ENCODE measurements around the gene THAP5.

The THAP5 gene

DNA sequence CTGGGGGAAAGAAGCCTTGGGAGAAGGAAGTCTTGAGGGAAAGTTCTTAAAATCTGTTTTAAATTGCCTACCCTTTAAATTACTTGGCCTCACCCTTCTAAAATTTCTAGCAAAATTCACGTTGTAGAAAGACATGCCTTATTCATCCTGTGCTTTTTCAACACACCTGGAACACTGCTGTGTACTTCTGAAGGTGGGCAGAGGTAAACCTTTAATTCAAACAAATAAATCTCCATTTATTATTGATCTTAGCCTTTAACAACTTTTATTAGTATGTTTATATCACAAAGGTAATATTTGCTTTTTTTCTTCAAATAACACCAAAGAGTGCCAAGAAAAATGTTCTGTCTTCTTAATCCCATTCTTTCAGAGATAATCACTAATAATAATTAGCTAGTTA is 30.9 kb upstream of the THAP5 start:
- Histone ChIP-seq H3K27ac (ENCODE audit: low read length) (no peak overlapping the region), H3K27me3 (replicated peaks; ENCODE audit: insufficient read depth, low read length) (no peaks in the 10 kb centered on the region), H3K4me1 (ENCODE audit: low read length) (no peaks in the 10 kb centered on the region), H3K9me2 (replicated peaks; ENCODE audit: insufficient read depth, low read length) (no peaks in the 10 kb centered on the region), H3K79me2 (ENCODE audit: low read length) (no peaks in the 10 kb centered on the region), H3K36me3 (replicated peaks; ENCODE audit: insufficient read depth, low read length) (no peaks in the 10 kb centered on the region), H3K9me3 (replicated peaks; ENCODE audit: insufficient read depth, low read length) (no peaks in the 10 kb centered on the region), H3F3A (ENCODE audit: insufficient read depth, low read length) (no peaks in the 10 kb centered on the region), H2AFZ (ENCODE audit: low read length) (no peak overlapping the region), H3K4me3 (ENCODE audit: low read length) (no peak overlapping the region), H3K9ac (ENCODE audit: low read length) (no peak overlapping the region), H4K20me1 (ENCODE audit: insufficient read depth, low read length) (no peaks in the 10 kb centered on the region), H3K4me2 (ENCODE audit: low read depth, low read length) (no peak overlapping the region)
- TF ChIP-seq, protein P1, sequence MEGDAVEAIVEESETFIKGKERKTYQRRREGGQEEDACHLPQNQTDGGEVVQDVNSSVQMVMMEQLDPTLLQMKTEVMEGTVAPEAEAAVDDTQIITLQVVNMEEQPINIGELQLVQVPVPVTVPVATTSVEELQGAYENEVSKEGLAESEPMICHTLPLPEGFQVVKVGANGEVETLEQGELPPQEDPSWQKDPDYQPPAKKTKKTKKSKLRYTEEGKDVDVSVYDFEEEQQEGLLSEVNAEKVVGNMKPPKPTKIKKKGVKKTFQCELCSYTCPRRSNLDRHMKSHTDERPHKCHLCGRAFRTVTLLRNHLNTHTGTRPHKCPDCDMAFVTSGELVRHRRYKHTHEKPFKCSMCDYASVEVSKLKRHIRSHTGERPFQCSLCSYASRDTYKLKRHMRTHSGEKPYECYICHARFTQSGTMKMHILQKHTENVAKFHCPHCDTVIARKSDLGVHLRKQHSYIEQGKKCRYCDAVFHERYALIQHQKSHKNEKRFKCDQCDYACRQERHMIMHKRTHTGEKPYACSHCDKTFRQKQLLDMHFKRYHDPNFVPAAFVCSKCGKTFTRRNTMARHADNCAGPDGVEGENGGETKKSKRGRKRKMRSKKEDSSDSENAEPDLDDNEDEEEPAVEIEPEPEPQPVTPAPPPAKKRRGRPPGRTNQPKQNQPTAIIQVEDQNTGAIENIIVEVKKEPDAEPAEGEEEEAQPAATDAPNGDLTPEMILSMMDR (IDR thresholded peaks at IDR 0.05; ENCODE audit: low read length) = no peak
- TF ChIP-seq EZH2phosphoT487 (IDR thresholded peaks at IDR 0.05; ENCODE audit: low read length) (no peak), EZH2 (optimal IDR thresholded peaks at IDR 0.05; ENCODE audit: low read depth, low read length) (no peak)
- no peak for DNase-seq

DNA sequence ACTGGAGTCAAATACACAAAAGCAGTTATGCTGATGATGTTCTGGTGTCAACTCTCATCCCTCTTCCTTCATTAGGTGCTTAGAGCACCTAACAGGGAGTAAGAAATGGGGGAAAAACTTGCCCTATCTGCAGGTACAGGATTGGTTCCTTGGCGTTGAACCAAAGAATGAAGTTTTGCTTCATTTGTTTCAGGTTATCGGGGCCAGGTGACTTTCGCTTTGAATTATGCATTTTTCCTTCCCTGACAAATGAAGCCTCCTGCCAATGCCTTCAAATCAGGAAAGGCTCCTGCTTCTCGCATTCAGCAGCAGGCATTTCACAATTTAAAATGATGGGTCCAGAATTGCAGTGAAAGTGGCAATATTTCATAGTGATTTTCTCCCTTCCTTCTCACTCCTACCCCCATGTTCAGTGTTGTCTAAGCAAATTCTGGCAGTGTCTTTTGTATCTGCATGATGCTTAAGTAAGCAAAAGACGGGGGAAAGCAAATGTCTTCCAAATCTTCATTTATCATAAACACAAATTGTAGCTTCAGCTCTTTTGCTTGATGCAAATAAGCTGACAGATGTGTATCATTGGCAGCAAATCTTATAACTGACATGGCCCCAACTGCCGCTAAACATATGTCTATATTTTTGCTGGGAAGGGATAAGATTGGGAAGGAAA is 29.5 kb upstream of the THAP5 start:
- no peak for DNase-seq
- H2AFZ ChIP-seq (ENCODE audit: low read length) = no peak overlapping the region
- H3K27me3 ChIP-seq (replicated peaks; ENCODE audit: insufficient read depth, low read length) = no peaks in the 10 kb centered on the region
- no peaks in the 10 kb centered on the region for H3K36me3 ChIP-seq (replicated peaks; ENCODE audit: insufficient read depth, low read length)
- TF ChIP-seq, protein P1 (IDR thresholded peaks at IDR 0.05; ENCODE audit: low read length) = no peak
- H3K4me3 ChIP-seq (ENCODE audit: low read length) = no peak overlapping the region
- H3K4me1 ChIP-seq (ENCODE audit: low read length) = no peaks in the 10 kb centered on the region
- H3K27ac ChIP-seq (ENCODE audit: low read length) = no peak overlapping the region
- H3K79me2 ChIP-seq (ENCODE audit: low read length) = no peaks in the 10 kb centered on the region
- H3K9ac ChIP-seq (ENCODE audit: low read length) = no peak overlapping the region
- H3K9me3 ChIP-seq (replicated peaks; ENCODE audit: insufficient read depth, low read length) = no peaks in the 10 kb centered on the region
- H3K4me2 ChIP-seq (ENCODE audit: low read depth, low read length) = no peak overlapping the region
- H3K9me2 ChIP-seq (replicated peaks; ENCODE audit: insufficient read depth, low read length) = no peaks in the 10 kb centered on the region
- no peaks in the 10 kb centered on the region for H3F3A ChIP-seq (ENCODE audit: insufficient read depth, low read length)
- H4K20me1 ChIP-seq (ENCODE audit: insufficient read depth, low read length) = no peaks in the 10 kb centered on the region

DNA sequence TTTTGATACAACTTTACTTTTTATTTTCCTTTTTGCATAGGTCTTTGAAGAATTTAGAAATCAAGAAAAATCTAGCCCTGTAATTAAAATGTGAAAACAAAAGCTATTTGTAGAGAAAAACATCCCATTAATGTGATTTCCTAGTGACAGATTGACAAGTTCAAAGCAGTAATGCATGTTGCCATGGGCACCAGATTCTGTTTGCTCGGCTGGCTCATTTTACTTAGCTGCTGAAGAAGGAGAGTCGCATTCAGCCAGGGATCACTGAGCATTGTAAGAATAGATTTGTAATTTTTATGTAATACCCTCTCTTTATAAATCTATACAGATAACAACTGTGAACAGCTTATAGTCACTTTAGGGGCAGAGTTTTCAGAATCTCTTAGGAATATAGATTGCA is 28.6 kb upstream of the THAP5 start:
- no peaks in the 10 kb centered on the region for H3K9me2 ChIP-seq (replicated peaks; ENCODE audit: insufficient read depth, low read length)
- H3K4me1 ChIP-seq (ENCODE audit: low read length) = no peaks in the 10 kb centered on the region
- no peak overlapping the region for H3K9ac ChIP-seq (ENCODE audit: low read length)
- H3K4me2 ChIP-seq (ENCODE audit: low read depth, low read length) = no peak overlapping the region
- H3K36me3 ChIP-seq (replicated peaks; ENCODE audit: insufficient read depth, low read length) = no peaks in the 10 kb centered on the region
- H3K79me2 ChIP-seq (ENCODE audit: low read length) = no peaks in the 10 kb centered on the region
- TF ChIP-seq, protein P1 (IDR thresholded peaks at IDR 0.05; ENCODE audit: low read length) = no peak
- no peak for TF ChIP-seq EZH2 (optimal IDR thresholded peaks at IDR 0.05; ENCODE audit: low read depth, low read length)
- no peak for TF ChIP-seq EZH2phosphoT487 (IDR thresholded peaks at IDR 0.05; ENCODE audit: low read length)
- H3K27ac ChIP-seq (ENCODE audit: low read length) = no peak overlapping the region
- no peaks in the 10 kb centered on the region for H3F3A ChIP-seq (ENCODE audit: insufficient read depth, low read length)
- H3K27me3 ChIP-seq (replicated peaks; ENCODE audit: insufficient read depth, low read length) = no peaks in the 10 kb centered on the region
- no peak overlapping the region for H2AFZ ChIP-seq (ENCODE audit: low read length)
- no peak for DNase-seq
- no peak overlapping the region for H3K4me3 ChIP-seq (ENCODE audit: low read length)
- H3K9me3 ChIP-seq (replicated peaks; ENCODE audit: insufficient read depth, low read length) = no peaks in the 10 kb centered on the region
- no peaks in the 10 kb centered on the region for H4K20me1 ChIP-seq (ENCODE audit: insufficient read depth, low read length)

All from MM.1S (cell line).